Trophoblast cell (in vitro differentiated cells and primary cell): Measurements from ENCODE around the gene POU6F2.

Experiments
- DNase-seq, 2 donors: peaks; one replicate each; pipeline ENCODE4 v3.0.0-alpha.2; 2016
- H2AFZ ChIP-seq: 2 replicates; pipeline ENCODE4 v1.6.1; 2013; ENCODE audit warnings: low read length, moderate library complexity, mild to moderate bottlenecking; ENCODE audit not compliant: insufficient read depth, poor library complexity
- H2AK5ac ChIP-seq: 2 replicates; pipeline ENCODE4 v1.6.1; 2013; ENCODE audit warnings: mild to moderate bottlenecking, low read length
- H2BK120ac ChIP-seq: 2 replicates; pipeline ENCODE4 v1.6.1; 2013; ENCODE audit warnings: low read length, mild to moderate bottlenecking, moderate library complexity; ENCODE audit not compliant: insufficient read depth, poor library complexity
- H2BK12ac ChIP-seq: 2 replicates; pipeline ENCODE4 v1.6.1; 2013; ENCODE audit warnings: mild to moderate bottlenecking, low read length, moderate library complexity
- H2BK5ac ChIP-seq: 2 replicates; pipeline ENCODE4 v1.6.1; 2013; ENCODE audit warnings: low read length, low read depth, moderate library complexity, mild to moderate bottlenecking; ENCODE audit not compliant: poor library complexity
- H3K14ac ChIP-seq: 2 replicates; pipeline ENCODE4 v1.6.1; 2013; ENCODE audit warnings: mild to moderate bottlenecking, low read length
- H3K18ac ChIP-seq: 2 replicates; pipeline ENCODE4 v1.6.1; 2013; ENCODE audit warnings: mild to moderate bottlenecking, low read length
- H3K23ac ChIP-seq: 2 replicates; pipeline ENCODE4 v1.6.1; 2013; ENCODE audit warnings: low read length
- H3K27ac ChIP-seq: 2 replicates; pipeline ENCODE4 v1.5.1; 2013; ENCODE audit warnings: low read depth, mild to moderate bottlenecking, inconsistent platforms, low read length, moderate library complexity
- H3K27me3 ChIP-seq: 2 replicates; pipeline ENCODE4 v1.6.1; 2013; ENCODE audit warnings: inconsistent platforms, mild to moderate bottlenecking, low read length, moderate library complexity; ENCODE audit not compliant: insufficient read depth
- H3K36me3 ChIP-seq, 2 experiments: 1 replicate in 1 of 2; 2 replicates in 1 of 2; pipeline ENCODE4 v1.6.1; 2013; ENCODE audit warnings: low read length in 2 of 2, mild to moderate bottlenecking in 2 of 2, moderate library complexity in 1 of 2; ENCODE audit not compliant: insufficient read depth in 2 of 2, control insufficient read depth in 1 of 2
- H3K4ac ChIP-seq: 2 replicates; pipeline ENCODE4 v1.6.1; 2013; ENCODE audit warnings: low read depth, mild to moderate bottlenecking, low read length, moderate library complexity
- H3K4me1 ChIP-seq, 2 experiments: 1 replicate in 1 of 2; 2 replicates in 1 of 2; pipeline ENCODE4 v1.6.1; 2013; ENCODE audit warnings: low read length in 2 of 2, mild to moderate bottlenecking in 2 of 2, moderate library complexity in 1 of 2; ENCODE audit not compliant: insufficient read depth in 2 of 2, control insufficient read depth in 1 of 2
- H3K4me2 ChIP-seq: 2 replicates; pipeline ENCODE4 v1.6.1; 2013; ENCODE audit warnings: inconsistent platforms, mild to moderate bottlenecking, low read length, moderate library complexity
- H3K4me3 ChIP-seq: 2 replicates; pipeline ENCODE4 v1.5.1; 2013; ENCODE audit warnings: mild to moderate bottlenecking, low read depth, low read length, inconsistent platforms
- H3K79me1 ChIP-seq: one replicate; pipeline ENCODE4 v1.6.1; 2013; ENCODE audit warnings: low read length
- H3K79me2 ChIP-seq: 2 replicates; pipeline ENCODE4 v1.6.1; 2013; ENCODE audit warnings: low read length, mild to moderate bottlenecking; ENCODE audit not compliant: control insufficient read depth, insufficient read depth, poor library complexity
- H3K9ac ChIP-seq: 2 replicates; pipeline ENCODE4 v1.6.1; 2013; ENCODE audit warnings: mild to moderate bottlenecking, low read length
- H3K9me3 ChIP-seq: 2 replicates; pipeline ENCODE4 v1.6.1; 2013; ENCODE audit warnings: low read depth, mild to moderate bottlenecking, control low read depth, inconsistent platforms, low read length; ENCODE audit not compliant: insufficient read depth
- H4K12ac ChIP-seq: 2 replicates; pipeline ENCODE4 v1.6.1; 2013; ENCODE audit warnings: low read depth, mild to moderate bottlenecking, low read length, moderate library complexity
- H4K8ac ChIP-seq: 2 replicates; pipeline ENCODE4 v1.6.1; 2013; ENCODE audit warnings: low read depth, mild to moderate bottlenecking, low read length, moderate library complexity
- H4K91ac ChIP-seq: one replicate; pipeline ENCODE4 v1.6.1; 2013; ENCODE audit warnings: low read depth, mild to moderate bottlenecking, low read length, moderate library complexity
- WGBS: extraction: QIAGEN DNeasy Blood & Tissue Kit; methylation state at CpG from one replicate; pipeline ENCODE4 v1.1.7; 2013; ENCODE audit warnings: missing lambda C conversion rate; ENCODE audit not compliant: insufficient read length, insufficient coverage; ENCODE audit errors: extremely low coverage; 5-methylcytosine and 5-hydroxymethylcytosine counted together

The POU6F2 gene

DNA sequence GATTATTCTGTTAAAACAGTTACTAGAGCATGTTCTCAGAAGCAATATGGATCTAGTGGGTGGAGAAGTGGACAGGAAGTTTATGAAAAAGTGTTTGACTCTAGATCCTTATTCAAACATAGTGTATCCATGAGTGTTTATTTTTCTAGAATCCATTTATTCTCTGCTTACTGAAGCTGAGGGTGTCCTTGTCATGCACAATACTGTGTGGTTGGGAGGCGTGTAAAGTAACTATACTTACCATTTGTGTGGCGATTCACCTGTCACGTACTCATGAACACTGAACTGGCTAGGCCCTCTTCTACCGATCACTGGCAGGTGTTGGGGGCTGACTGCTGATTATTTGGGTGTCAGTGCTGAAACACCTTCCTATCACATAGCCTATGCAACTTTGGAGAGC, 74.0 kb downstream of the POU6F2 start:
- Histone ChIP-seq H3K79me2 (no peaks in the 10 kb centered on the region), H3K9me3 (no peaks in the 10 kb centered on the region), H3K4me2 (no peak overlapping the region), H2BK5ac (no peak overlapping the region), H3K23ac (no peak overlapping the region), H2BK12ac (no peak overlapping the region), H3K14ac (no peak overlapping the region), H3K9ac (no peak overlapping the region), H2AK5ac (no peak overlapping the region), H3K4me1 (no peaks in the 10 kb centered on the region), H4K12ac (no peak overlapping the region), H4K8ac (no peak overlapping the region), H2BK120ac (no peak overlapping the region), H2AFZ (no peak overlapping the region), H3K4me3 (no peak overlapping the region), H3K27ac (no peak overlapping the region), H3K4ac (no peak overlapping the region), H3K36me3 (no peaks in the 10 kb centered on the region), H3K79me1 (no peaks in the 10 kb centered on the region), H3K18ac (no peak overlapping the region), H4K91ac (no peak overlapping the region), H3K27me3 (no peaks in the 10 kb centered on the region)
- no peak for DNase-seq
- WGBS: no CpG with 5 or more reads among the region's 4 CpGs

GRCh38 chr7:39054731-39055130, 77.0 kb downstream of the POU6F2 start:
- no peaks in the 10 kb centered on the region for H3K4me1 ChIP-seq
- H3K4ac ChIP-seq: no peak overlapping the region
- DNase-seq: no peak
- H2AFZ ChIP-seq: no peak overlapping the region
- H2BK120ac ChIP-seq: no peak overlapping the region
- no peak overlapping the region for H2AK5ac ChIP-seq
- H3K27ac ChIP-seq: no peak overlapping the region
- H3K9ac ChIP-seq: no peak overlapping the region
- no peaks in the 10 kb centered on the region for H3K27me3 ChIP-seq
- H2BK5ac ChIP-seq: no peak overlapping the region
- no peak overlapping the region for H3K4me2 ChIP-seq
- H4K8ac ChIP-seq: no peak overlapping the region
- H3K18ac ChIP-seq: no peak overlapping the region
- 100% methylated on average over 2 of the region's 4 CpGs for WGBS
- no peak overlapping the region for H2BK12ac ChIP-seq
- no peak overlapping the region for H3K4me3 ChIP-seq
- no peaks in the 10 kb centered on the region for H3K36me3 ChIP-seq
- no peaks in the 10 kb centered on the region for H3K9me3 ChIP-seq
- no peak overlapping the region for H4K12ac ChIP-seq
- no peak overlapping the region for H3K23ac ChIP-seq
- H4K91ac ChIP-seq: no peak overlapping the region
- no peaks in the 10 kb centered on the region for H3K79me1 ChIP-seq
- H3K14ac ChIP-seq: no peak overlapping the region
- no peaks in the 10 kb centered on the region for H3K79me2 ChIP-seq

DNA sequence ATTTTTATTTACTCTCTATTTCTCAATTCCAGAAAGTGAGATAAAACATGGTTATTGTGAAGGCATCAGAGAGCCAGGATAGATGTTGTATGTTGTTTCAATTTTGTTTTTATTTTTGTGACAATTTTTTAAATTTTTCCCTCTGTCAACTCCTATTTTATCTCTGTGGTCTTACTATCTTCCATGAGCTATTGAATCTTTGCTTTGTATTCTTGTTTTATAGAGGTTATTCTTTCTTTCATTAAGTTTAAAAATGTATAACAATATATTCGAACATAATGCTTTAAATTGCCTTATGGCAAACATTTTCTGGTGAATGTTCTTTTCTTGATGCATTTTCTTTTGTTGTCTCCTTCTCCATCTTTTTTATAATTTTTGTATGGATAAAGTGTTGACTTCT, 78.4 kb downstream of the POU6F2 start:
- no peak overlapping the region for H2AFZ ChIP-seq
- H3K4ac ChIP-seq: no peak overlapping the region
- no peak overlapping the region for H2BK120ac ChIP-seq
- no peak overlapping the region for H3K18ac ChIP-seq
- H2AK5ac ChIP-seq: no peak overlapping the region
- no peak overlapping the region for H3K14ac ChIP-seq
- H3K4me1 ChIP-seq: no peaks in the 10 kb centered on the region
- no peak overlapping the region for H4K91ac ChIP-seq
- H2BK5ac ChIP-seq: no peak overlapping the region
- H4K12ac ChIP-seq: no peak overlapping the region
- WGBS: no CpG with 5 or more reads among the region's 1 CpG
- H3K79me2 ChIP-seq: no peaks in the 10 kb centered on the region
- no peaks in the 10 kb centered on the region for H3K27me3 ChIP-seq
- no peak overlapping the region for H3K23ac ChIP-seq
- H3K36me3 ChIP-seq: no peaks in the 10 kb centered on the region
- H3K79me1 ChIP-seq: no peaks in the 10 kb centered on the region
- H4K8ac ChIP-seq: no peak overlapping the region
- no peak overlapping the region for H3K4me2 ChIP-seq
- no peak overlapping the region for H3K4me3 ChIP-seq
- no peak overlapping the region for H3K9ac ChIP-seq
- H3K9me3 ChIP-seq: no peaks in the 10 kb centered on the region
- no peak overlapping the region for H3K27ac ChIP-seq
- no peak overlapping the region for H2BK12ac ChIP-seq
- no peak for DNase-seq

DNA sequence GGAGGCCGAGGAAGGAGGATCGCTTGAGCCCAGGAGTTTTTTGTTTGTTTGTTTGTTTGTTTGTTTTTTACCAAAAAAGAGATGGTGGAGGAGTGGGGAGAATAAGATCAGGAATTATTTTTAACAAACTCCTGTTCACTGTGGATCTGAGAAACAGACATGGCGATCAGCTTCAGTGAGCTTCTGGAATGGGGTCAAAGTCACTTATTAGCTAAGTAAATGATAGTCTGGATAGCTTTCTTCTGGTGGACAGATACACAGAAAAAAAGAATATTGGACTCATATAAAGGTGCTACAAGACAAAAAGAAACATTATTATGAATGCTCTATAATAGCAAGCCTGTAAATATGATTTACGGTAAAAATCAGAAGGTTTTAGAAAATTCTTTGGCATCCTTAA, 85.1 kb downstream of the POU6F2 start:
- Histone ChIP-seq H3K23ac (no peak overlapping the region), H3K4me2 (no peak overlapping the region), H3K27me3 (no peaks in the 10 kb centered on the region), H2BK120ac (no peak overlapping the region), H2BK5ac (no peak overlapping the region), H4K91ac (no peak overlapping the region), H2AFZ (no peak overlapping the region), H3K36me3 (no peaks in the 10 kb centered on the region), H2AK5ac (no peak overlapping the region), H3K4me3 (no peak overlapping the region), H3K79me1 (no peaks in the 10 kb centered on the region), H3K9ac (no peak overlapping the region), H4K8ac (no peak overlapping the region), H3K79me2 (no peaks in the 10 kb centered on the region), H3K27ac (no peak overlapping the region), H3K4me1 (no peaks in the 10 kb centered on the region), H4K12ac (no peak overlapping the region), H3K9me3 (no peaks in the 10 kb centered on the region), H3K18ac (no peak overlapping the region), H2BK12ac (no peak overlapping the region), H3K14ac (no peak overlapping the region), H3K4ac (no peak overlapping the region)
- WGBS: no CpG with 5 or more reads among the region's 4 CpGs
- DNase-seq: no peak
